Measurements from ENCODE around the gene SH3RF3.

DNA sequence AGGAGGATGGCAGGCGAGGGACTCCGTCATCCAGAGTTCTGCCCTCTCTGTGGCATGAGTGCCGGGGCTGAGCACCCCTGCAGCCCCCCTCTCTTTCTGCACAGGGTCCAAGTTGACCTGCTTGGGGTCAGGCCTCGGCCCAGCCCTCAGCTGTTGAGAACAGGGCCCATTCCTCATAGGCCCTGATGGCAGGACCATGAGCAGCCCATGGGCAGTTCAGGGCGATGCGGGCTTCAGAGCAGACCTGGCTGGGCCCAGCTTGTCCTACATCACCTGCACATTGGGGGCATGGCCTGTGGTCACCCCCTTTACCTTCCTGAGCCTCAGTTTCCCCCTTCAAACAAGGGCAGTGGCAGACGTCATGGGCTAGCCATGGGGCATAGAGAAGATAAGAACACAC is 246.7 kb downstream of the SH3RF3 start:
- TF ChIP-seq, protein P1, sequence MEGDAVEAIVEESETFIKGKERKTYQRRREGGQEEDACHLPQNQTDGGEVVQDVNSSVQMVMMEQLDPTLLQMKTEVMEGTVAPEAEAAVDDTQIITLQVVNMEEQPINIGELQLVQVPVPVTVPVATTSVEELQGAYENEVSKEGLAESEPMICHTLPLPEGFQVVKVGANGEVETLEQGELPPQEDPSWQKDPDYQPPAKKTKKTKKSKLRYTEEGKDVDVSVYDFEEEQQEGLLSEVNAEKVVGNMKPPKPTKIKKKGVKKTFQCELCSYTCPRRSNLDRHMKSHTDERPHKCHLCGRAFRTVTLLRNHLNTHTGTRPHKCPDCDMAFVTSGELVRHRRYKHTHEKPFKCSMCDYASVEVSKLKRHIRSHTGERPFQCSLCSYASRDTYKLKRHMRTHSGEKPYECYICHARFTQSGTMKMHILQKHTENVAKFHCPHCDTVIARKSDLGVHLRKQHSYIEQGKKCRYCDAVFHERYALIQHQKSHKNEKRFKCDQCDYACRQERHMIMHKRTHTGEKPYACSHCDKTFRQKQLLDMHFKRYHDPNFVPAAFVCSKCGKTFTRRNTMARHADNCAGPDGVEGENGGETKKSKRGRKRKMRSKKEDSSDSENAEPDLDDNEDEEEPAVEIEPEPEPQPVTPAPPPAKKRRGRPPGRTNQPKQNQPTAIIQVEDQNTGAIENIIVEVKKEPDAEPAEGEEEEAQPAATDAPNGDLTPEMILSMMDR (IDR thresholded peaks at IDR 0.05), result no peak
- no peak for TF ChIP-seq ETV6 (CRISPR knock-in tag; IDR thresholded peaks at IDR 0.05)
- TF ChIP-seq ELF4 (CRISPR knock-in tag; IDR thresholded peaks at IDR 0.05; ENCODE audit: low read depth), result no peak
- TF ChIP-seq, protein P2, sequence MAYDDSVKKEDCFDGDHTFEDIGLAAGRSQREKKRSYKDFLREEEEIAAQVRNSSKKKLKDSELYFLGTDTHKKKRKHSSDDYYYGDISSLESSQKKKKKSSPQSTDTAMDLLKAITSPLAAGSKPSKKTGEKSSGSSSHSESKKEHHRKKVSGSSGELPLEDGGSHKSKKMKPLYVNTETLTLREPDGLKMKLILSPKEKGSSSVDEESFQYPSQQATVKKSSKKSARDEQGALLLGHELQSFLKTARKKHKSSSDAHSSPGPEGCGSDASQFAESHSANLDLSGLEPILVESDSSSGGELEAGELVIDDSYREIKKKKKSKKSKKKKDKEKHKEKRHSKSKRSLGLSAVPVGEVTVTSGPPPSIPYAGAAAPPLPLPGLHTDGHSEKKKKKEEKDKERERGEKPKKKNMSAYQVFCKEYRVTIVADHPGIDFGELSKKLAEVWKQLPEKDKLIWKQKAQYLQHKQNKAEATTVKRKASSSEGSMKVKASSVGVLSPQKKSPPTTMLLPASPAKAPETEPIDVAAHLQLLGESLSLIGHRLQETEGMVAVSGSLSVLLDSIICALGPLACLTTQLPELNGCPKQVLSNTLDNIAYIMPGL (CRISPR knock-in tag; IDR thresholded peaks at IDR 0.05), result no peak
- TF ChIP-seq, protein P3, sequence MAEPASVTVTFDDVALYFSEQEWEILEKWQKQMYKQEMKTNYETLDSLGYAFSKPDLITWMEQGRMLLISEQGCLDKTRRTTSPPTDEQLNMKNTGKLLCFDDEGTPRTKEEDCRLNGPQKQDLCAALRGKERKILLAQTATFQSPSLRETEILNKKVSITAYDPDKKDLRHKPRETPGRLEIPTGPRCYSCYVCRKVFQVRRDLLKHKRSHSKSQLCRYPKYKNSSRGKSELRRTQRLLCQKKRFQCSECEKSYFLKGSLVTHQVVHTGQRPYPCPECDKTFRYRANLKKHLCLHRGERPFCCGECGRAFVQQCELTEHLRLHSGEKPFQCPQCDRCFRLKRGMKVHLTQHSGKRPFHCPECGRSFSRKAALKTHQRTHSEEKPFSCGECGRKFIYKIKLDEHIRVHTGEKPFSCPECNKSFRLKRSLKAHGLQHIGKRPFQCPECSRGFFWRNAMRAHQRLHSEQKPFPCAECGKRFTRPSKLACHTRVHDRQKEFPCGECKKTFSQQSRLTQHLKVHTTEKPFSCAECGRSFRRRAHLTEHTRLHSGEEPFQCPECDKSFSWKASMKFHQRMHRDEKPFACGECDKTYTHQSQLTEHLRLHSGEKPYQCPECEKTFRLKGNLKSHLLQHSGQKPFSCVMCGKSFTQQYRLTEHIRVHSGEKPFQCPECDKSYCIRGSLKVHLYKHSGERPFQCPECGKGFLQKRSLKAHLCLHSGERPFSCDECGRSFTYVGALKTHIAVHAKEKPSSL (CRISPR knock-in tag; conservative IDR thresholded peaks at IDR 0.05), result no peak
- no peak for TF ChIP-seq CBFB (CRISPR knock-in tag; IDR thresholded peaks at IDR 0.05; ENCODE audit: low read depth)
- TF ChIP-seq NFYB (CRISPR knock-in tag; conservative IDR thresholded peaks at IDR 0.05; ENCODE audit: low read depth), result no peak
- TF ChIP-seq TEAD1 (CRISPR knock-in tag; IDR thresholded peaks at IDR 0.05), result no peak
- no peak for TF ChIP-seq MYBL2 (CRISPR knock-in tag; IDR thresholded peaks at IDR 0.05)
- TF ChIP-seq GABPB1 (CRISPR knock-in tag; IDR thresholded peaks at IDR 0.05), result no peak
- TF ChIP-seq ZBTB21 (CRISPR knock-in tag; IDR thresholded peaks at IDR 0.05; ENCODE audit: borderline replicate concordance), result no peak
- no peak for TF ChIP-seq SP1 (CRISPR knock-in tag; conservative IDR thresholded peaks at IDR 0.05)
- TF ChIP-seq, protein P4, sequence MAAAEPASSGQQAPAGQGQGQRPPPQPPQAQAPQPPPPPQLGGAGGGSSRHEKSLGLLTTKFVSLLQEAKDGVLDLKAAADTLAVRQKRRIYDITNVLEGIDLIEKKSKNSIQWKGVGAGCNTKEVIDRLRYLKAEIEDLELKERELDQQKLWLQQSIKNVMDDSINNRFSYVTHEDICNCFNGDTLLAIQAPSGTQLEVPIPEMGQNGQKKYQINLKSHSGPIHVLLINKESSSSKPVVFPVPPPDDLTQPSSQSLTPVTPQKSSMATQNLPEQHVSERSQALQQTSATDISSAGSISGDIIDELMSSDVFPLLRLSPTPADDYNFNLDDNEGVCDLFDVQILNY (CRISPR knock-in tag; IDR thresholded peaks at IDR 0.05), result no peak
- TF ChIP-seq ZNF232 (CRISPR knock-in tag; IDR thresholded peaks at IDR 0.05), result no peak

Measured in WTC11 (cell line).